Measurements from ENCODE around the gene GDNF. TPM values are rescaled to one million over a fixed set of nuclear protein-coding genes. Genes with fewer than 3 reads are reported as not detected.

Gene GDNF
- total and polyA plus RNA-seq, 2 experiments from 2014 or later, result 0.13 to 0.17 TPM

- Mint-ChIP-seq H3K9me3 (no peaks in the 10 kb centered on the region; the same call in 2 of the 3 replicates), H3K27me3 (ENCODE audit: insufficient read depth, low read depth, poor library complexity) (no peaks in the 10 kb centered on the region), H3K4me1 (no peaks in the 10 kb centered on the region), H3K36me3 (ENCODE audit: low read depth) (no peaks in the 10 kb centered on the region), H3K27ac (no peak overlapping the region), H3K4me3 (no peak overlapping the region)
- H4K20me1 ChIP-seq (replicated peaks; ENCODE audit: insufficient read depth), result no peaks in the 10 kb centered on the region
- H3F3A ChIP-seq (replicated peaks; ENCODE audit: low read depth), result no peaks in the 10 kb centered on the region
- no peaks in the 10 kb centered on the region for H3K9me2 ChIP-seq (ENCODE audit: insufficient read depth)
- no peaks in the 10 kb centered on the region for H3K27me3 ChIP-seq (ENCODE audit: insufficient read depth)
- no peak overlapping the region for H3K4me2 ChIP-seq
- H3K36me3 ChIP-seq (ENCODE audit: insufficient read depth), result no peaks in the 10 kb centered on the region
- no peaks in the 10 kb centered on the region for H3K4me1 ChIP-seq (ENCODE audit: insufficient read depth)
- no peak for DNase-seq (ENCODE audit: low spot score)
- H2AFZ ChIP-seq, result no peak overlapping the region
- no peak overlapping the region for H3K4me3 ChIP-seq
- no peaks in the 10 kb centered on the region for H3K79me2 ChIP-seq (replicated peaks; ENCODE audit: insufficient read depth)
- no peak for ATAC-seq
- H3K27ac ChIP-seq (ENCODE audit: low read depth), result no peak overlapping the region
- TF ChIP-seq EZH2phosphoT487 (IDR thresholded peaks at IDR 0.05; ENCODE audit: unreplicated experiment) (no peak), NANOG (IDR thresholded peaks at IDR 0.05; ENCODE audit: borderline replicate concordance) (no peak), STAT1 (IDR thresholded peaks at IDR 0.05; ENCODE audit: unreplicated experiment) (no peak), ZNF331 (CRISPR knock-in tag; IDR thresholded peaks at IDR 0.05; ENCODE audit: low read depth) (no peak), REST (IDR thresholded peaks at IDR 0.05; ENCODE audit: unreplicated experiment) (no peak), CREB1 (CRISPR knock-in tag; IDR thresholded peaks at IDR 0.05; ENCODE audit: low read depth) (no peak)
- TF ChIP-seq, protein P1, sequence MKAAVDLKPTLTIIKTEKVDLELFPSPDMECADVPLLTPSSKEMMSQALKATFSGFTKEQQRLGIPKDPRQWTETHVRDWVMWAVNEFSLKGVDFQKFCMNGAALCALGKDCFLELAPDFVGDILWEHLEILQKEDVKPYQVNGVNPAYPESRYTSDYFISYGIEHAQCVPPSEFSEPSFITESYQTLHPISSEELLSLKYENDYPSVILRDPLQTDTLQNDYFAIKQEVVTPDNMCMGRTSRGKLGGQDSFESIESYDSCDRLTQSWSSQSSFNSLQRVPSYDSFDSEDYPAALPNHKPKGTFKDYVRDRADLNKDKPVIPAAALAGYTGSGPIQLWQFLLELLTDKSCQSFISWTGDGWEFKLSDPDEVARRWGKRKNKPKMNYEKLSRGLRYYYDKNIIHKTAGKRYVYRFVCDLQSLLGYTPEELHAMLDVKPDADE (IDR thresholded peaks at IDR 0.05), result no peak
These were observed 41.5 kb upstream of the GDNF start for GRCh38 chr5:37881359-37881758.

DNA sequence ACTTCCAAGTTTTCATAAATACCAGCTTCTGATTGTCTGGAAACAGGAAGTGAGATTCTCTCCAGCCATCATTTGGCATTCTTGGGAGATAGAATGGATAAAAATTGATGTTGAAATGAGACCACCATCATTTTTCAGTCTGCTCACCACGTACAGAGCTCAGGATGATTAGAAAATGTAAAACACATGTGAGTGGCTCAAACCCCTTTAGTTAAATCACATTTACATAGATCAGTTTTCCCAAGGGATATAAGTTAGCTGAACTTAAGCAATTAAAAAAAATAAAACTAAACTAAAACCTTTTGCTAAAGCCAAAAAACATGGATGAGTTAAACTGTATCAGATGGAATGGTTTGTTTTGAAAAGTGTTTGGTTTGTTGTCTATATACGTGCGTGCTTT, 37.1 kb upstream of the GDNF start:
- Histone ChIP-seq H3K36me3 (ENCODE audit: insufficient read depth) (no peaks in the 10 kb centered on the region), H3K27ac (ENCODE audit: low read depth) (no peak overlapping the region), H3K4me1 (ENCODE audit: insufficient read depth) (peaks cover 3% of the 10 kb centered on the region; the same call in 1 of the 2 replicates), H3K4me3 (no peak overlapping the region), H3K79me2 (replicated peaks; ENCODE audit: insufficient read depth) (no peaks in the 10 kb centered on the region), H2AFZ (no peak overlapping the region), H3K27me3 (ENCODE audit: insufficient read depth) (no peaks in the 10 kb centered on the region), H3F3A (replicated peaks; ENCODE audit: low read depth) (no peaks in the 10 kb centered on the region), H3K9me2 (ENCODE audit: insufficient read depth) (no peaks in the 10 kb centered on the region), H3K4me2 (no peak overlapping the region), H4K20me1 (replicated peaks; ENCODE audit: insufficient read depth) (no peaks in the 10 kb centered on the region)
- DNase-seq (ENCODE audit: low spot score) (no peak), ATAC-seq (no peak)
- Mint-ChIP-seq H3K4me1 (peaks cover 6% of the 10 kb centered on the region), H3K27ac (no peak overlapping the region), H3K27me3 (ENCODE audit: insufficient read depth, low read depth, poor library complexity) (no peaks in the 10 kb centered on the region), H3K36me3 (ENCODE audit: low read depth) (no peaks in the 10 kb centered on the region), H3K4me3 (no peak overlapping the region), H3K9me3 (no peaks in the 10 kb centered on the region)
- TF ChIP-seq NANOG (IDR thresholded peaks at IDR 0.05; ENCODE audit: borderline replicate concordance), result no peak
- TF ChIP-seq ZNF114 (CRISPR knock-in tag; IDR thresholded peaks at IDR 0.05), result no peak
- TF ChIP-seq EZH2 (IDR thresholded peaks at IDR 0.05; ENCODE audit: low read depth, unreplicated experiment), result no peak
- no peak for TF ChIP-seq JUNB (IDR thresholded peaks at IDR 0.05; ENCODE audit: unreplicated experiment)
- TF ChIP-seq POLR2AphosphoS5 (IDR thresholded peaks at IDR 0.05; ENCODE audit: low read depth), result no peak
- TF ChIP-seq, protein P2, sequence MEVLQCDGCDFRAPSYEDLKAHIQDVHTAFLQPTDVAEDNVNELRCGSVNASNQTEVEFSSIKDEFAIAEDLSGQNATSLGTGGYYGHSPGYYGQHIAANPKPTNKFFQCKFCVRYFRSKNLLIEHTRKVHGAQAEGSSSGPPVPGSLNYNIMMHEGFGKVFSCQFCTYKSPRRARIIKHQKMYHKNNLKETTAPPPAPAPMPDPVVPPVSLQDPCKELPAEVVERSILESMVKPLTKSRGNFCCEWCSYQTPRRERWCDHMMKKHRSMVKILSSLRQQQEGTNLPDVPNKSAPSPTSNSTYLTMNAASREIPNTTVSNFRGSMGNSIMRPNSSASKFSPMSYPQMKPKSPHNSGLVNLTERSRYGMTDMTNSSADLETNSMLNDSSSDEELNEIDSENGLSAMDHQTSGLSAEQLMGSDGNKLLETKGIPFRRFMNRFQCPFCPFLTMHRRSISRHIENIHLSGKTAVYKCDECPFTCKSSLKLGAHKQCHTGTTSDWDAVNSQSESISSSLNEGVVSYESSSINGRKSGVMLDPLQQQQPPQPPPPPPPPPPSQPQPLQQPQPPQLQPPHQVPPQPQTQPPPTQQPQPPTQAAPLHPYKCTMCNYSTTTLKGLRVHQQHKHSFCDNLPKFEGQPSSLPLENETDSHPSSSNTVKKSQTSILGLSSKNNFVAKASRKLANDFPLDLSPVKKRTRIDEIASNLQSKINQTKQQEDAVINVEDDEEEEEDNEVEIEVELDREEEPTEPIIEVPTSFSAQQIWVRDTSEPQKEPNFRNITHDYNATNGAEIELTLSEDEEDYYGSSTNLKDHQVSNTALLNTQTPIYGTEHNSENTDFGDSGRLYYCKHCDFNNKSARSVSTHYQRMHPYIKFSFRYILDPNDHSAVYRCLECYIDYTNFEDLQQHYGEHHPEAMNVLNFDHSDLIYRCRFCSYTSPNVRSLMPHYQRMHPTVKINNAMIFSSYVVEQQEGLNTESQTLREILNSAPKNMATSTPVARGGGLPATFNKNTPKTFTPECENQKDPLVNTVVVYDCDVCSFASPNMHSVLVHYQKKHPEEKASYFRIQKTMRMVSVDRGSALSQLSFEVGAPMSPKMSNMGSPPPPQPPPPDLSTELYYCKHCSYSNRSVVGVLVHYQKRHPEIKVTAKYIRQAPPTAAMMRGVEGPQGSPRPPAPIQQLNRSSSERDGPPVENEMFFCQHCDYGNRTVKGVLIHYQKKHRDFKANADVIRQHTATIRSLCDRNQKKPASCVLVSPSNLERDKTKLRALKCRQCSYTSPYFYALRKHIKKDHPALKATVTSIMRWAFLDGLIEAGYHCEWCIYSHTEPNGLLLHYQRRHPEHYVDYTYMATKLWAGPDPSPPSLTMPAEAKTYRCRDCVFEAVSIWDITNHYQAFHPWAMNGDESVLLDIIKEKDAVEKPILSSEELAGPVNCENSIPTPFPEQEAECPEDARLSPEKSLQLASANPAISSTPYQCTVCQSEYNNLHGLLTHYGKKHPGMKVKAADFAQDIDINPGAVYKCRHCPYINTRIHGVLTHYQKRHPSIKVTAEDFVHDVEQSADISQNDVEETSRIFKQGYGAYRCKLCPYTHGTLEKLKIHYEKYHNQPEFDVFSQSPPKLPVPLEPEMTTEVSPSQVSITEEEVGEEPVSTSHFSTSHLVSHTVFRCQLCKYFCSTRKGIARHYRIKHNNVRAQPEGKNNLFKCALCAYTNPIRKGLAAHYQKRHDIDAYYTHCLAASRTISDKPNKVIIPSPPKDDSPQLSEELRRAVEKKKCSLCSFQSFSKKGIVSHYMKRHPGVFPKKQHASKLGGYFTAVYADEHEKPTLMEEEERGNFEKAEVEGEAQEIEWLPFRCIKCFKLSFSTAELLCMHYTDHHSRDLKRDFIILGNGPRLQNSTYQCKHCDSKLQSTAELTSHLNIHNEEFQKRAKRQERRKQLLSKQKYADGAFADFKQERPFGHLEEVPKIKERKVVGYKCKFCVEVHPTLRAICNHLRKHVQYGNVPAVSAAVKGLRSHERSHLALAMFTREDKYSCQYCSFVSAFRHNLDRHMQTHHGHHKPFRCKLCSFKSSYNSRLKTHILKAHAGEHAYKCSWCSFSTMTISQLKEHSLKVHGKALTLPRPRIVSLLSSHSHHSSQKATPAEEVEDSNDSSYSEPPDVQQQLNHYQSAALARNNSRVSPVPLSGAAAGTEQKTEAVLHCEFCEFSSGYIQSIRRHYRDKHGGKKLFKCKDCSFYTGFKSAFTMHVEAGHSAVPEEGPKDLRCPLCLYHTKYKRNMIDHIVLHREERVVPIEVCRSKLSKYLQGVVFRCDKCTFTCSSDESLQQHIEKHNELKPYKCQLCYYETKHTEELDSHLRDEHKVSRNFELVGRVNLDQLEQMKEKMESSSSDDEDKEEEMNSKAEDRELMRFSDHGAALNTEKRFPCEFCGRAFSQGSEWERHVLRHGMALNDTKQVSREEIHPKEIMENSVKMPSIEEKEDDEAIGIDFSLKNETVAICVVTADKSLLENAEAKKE (CRISPR knock-in tag; IDR thresholded peaks at IDR 0.05), result no peak
